H9 (cell line): Measurements from ENCODE around the gene FFAR3. TPM values are rescaled to one million over a fixed set of nuclear protein-coding genes. Genes with fewer than 3 reads are reported as not detected.
"Not testable (repeated sequence)": the region's sequence is repeated elsewhere in the genome, so short reads cannot be mapped to it uniquely, and the experiment has no call there.

ENCODE experiments used
- DNase-seq: peaks from one replicate; pipeline ENCODE4 v3.0.0-alpha.2; 2017
- H2AFZ ChIP-seq: one replicate; pipeline ENCODE4 v1.6.1; 2013; ENCODE audit warnings: mild to moderate bottlenecking, low read length, control low read depth, moderate library complexity
- H2AK5ac ChIP-seq: 2 replicates; pipeline ENCODE4 v1.6.1; 2013; ENCODE audit warnings: low read length, control low read depth, mixed read lengths; ENCODE audit not compliant: insufficient read length
- H2BK120ac ChIP-seq: one replicate; pipeline ENCODE4 v1.6.1; 2013; ENCODE audit warnings: low read depth, mild to moderate bottlenecking, low read length, control low read depth, inconsistent platforms; ENCODE audit not compliant: poor library complexity, severe bottlenecking
- H2BK12ac ChIP-seq: 2 replicates; pipeline ENCODE4 v1.6.1; 2013; ENCODE audit warnings: low read length, control low read depth, mixed read lengths, low read depth; ENCODE audit not compliant: insufficient read length
- H2BK15ac ChIP-seq: 2 replicates; pipeline ENCODE4 v1.6.1; 2013; ENCODE audit warnings: low read depth, low read length, control low read depth
- H2BK20ac ChIP-seq: one replicate; pipeline ENCODE4 v1.6.1; 2013; ENCODE audit warnings: low read depth, mild to moderate bottlenecking, low read length, control low read depth, inconsistent platforms; ENCODE audit not compliant: poor library complexity, severe bottlenecking
- H2BK5ac ChIP-seq: 2 replicates; pipeline ENCODE4 v1.6.1; 2013; ENCODE audit warnings: low read length, control low read depth, mixed read lengths; ENCODE audit not compliant: insufficient read length
- H3K14ac ChIP-seq: 2 replicates; pipeline ENCODE4 v1.6.1; 2013; ENCODE audit warnings: low read length, control low read depth; ENCODE audit not compliant: insufficient read depth
- H3K18ac ChIP-seq: 2 replicates; pipeline ENCODE4 v1.6.1; 2013; ENCODE audit warnings: low read depth, mild to moderate bottlenecking, mixed read lengths, low read length, control low read depth; ENCODE audit not compliant: insufficient read length
- H3K23ac ChIP-seq: 2 replicates; pipeline ENCODE4 v1.6.1; 2013; ENCODE audit warnings: low read length, control low read depth, mixed read lengths, low read depth; ENCODE audit not compliant: insufficient read length
- H3K23me2 ChIP-seq: 2 replicates; pipeline ENCODE4 v1.6.1; 2013; ENCODE audit warnings: low read depth, mild to moderate bottlenecking, mixed read lengths, low read length, control low read depth; ENCODE audit not compliant: insufficient read length, poor library complexity, severe bottlenecking
- H3K27ac ChIP-seq: 2 replicates; pipeline ENCODE4 v1.5.1; 2013; ENCODE audit warnings: low read length, control low read depth, mixed read lengths, low read depth; ENCODE audit not compliant: insufficient read length
- H3K27me3 ChIP-seq: 2 replicates; pipeline ENCODE4 v1.6.1; 2013; ENCODE audit warnings: low read length, control low read depth, inconsistent platforms; ENCODE audit not compliant: insufficient read depth
- H3K4ac ChIP-seq: 2 replicates; pipeline ENCODE4 v1.6.1; 2013; ENCODE audit warnings: low read depth, mild to moderate bottlenecking, control low read depth, inconsistent platforms, low read length, moderate library complexity
- H3K4me1 ChIP-seq: 2 replicates; pipeline ENCODE4 v1.6.1; 2013; ENCODE audit warnings: low read length, control low read depth, inconsistent platforms; ENCODE audit not compliant: insufficient read depth
- H3K4me2 ChIP-seq: 2 replicates; pipeline ENCODE4 v1.6.1; 2013; ENCODE audit warnings: low read length, control low read depth, mixed read lengths; ENCODE audit not compliant: insufficient read length, insufficient read depth
- H3K56ac ChIP-seq: 2 replicates; pipeline ENCODE4 v1.6.1; 2013; ENCODE audit warnings: low read depth, mild to moderate bottlenecking, mixed read lengths, low read length, control low read depth; ENCODE audit not compliant: insufficient read length
- H3K79me1 ChIP-seq: 2 replicates; pipeline ENCODE4 v1.6.1; 2013; ENCODE audit warnings: low read depth, mild to moderate bottlenecking, moderate library complexity, low read length, control low read depth, inconsistent platforms; ENCODE audit not compliant: insufficient read depth, poor library complexity, severe bottlenecking
- H3K79me2 ChIP-seq: 2 replicates; pipeline ENCODE4 v1.6.1; 2013; ENCODE audit warnings: low read length, control low read depth, inconsistent platforms; ENCODE audit not compliant: insufficient read depth
- H3K9ac ChIP-seq: 2 replicates; pipeline ENCODE4 v1.6.1; 2013; ENCODE audit warnings: low read length, control low read depth, mixed read lengths; ENCODE audit not compliant: insufficient read length; ENCODE audit errors: extremely low read depth
- H3K9me3 ChIP-seq: one replicate; pipeline ENCODE4 v1.6.1; 2013; ENCODE audit warnings: low read depth, low read length, inconsistent platforms; ENCODE audit not compliant: control insufficient read depth
- H3T11ph ChIP-seq: one replicate; pipeline ENCODE4 v1.6.1; 2013; ENCODE audit warnings: mild to moderate bottlenecking, low read length, control low read depth, inconsistent platforms
- H4K20me1 ChIP-seq: one replicate; pipeline ENCODE4 v1.6.1; 2013; ENCODE audit not compliant: control insufficient read depth, insufficient read length, insufficient read depth
- H4K5ac ChIP-seq: 2 replicates; pipeline ENCODE4 v1.6.1; 2013; ENCODE audit warnings: low read depth, mild to moderate bottlenecking, mixed read lengths, low read length, control low read depth; ENCODE audit not compliant: insufficient read length
- H4K8ac ChIP-seq: replicated peaks from 2 replicates; pipeline ENCODE4 v1.6.1; 2013; ENCODE audit warnings: low read length, control low read depth, mixed read lengths, low read depth; ENCODE audit not compliant: insufficient read length
- H4K91ac ChIP-seq: 2 replicates; pipeline ENCODE4 v1.6.1; 2013; ENCODE audit warnings: low read depth, mild to moderate bottlenecking, moderate library complexity, mixed read lengths, low read length, control low read depth; ENCODE audit not compliant: insufficient read length
- H3K27ac Mint-ChIP-seq, 3 experiments: 2 replicates in 2 of 3; 3 replicates in 1 of 3; pipeline ENCODE4 v1.8.0; 2020 to 2021; ENCODE audit warnings: mixed read lengths in 3 of 3, mild to moderate bottlenecking in 1 of 3, moderate library complexity in 1 of 3
- H3K27me3 Mint-ChIP-seq: 2 replicates; pipeline ENCODE4 v1.8.0; 2021; ENCODE audit warnings: low read depth, mild to moderate bottlenecking, moderate library complexity, mixed read lengths
- H3K36me3 Mint-ChIP-seq, 3 experiments: 2 replicates in 2 of 3; 3 replicates in 1 of 3; pipeline ENCODE4 v1.8.0; 2020 to 2021; ENCODE audit warnings: low read depth in 3 of 3, mixed read lengths in 3 of 3; ENCODE audit not compliant: insufficient read depth in 1 of 3
- H3K4me1 Mint-ChIP-seq, 2 experiments: 2 replicates each; pipeline ENCODE4 v1.8.0; 2020; ENCODE audit warnings: mixed read lengths in 2 of 2
- H3K4me3 Mint-ChIP-seq, 2 experiments: 2 replicates in 1 of 2; 3 replicates in 1 of 2; pipeline ENCODE4 v1.8.0; 2020 to 2021; ENCODE audit warnings: mild to moderate bottlenecking in 2 of 2, mixed read lengths in 2 of 2, moderate library complexity in 1 of 2
- H3K9me3 Mint-ChIP-seq, 2 experiments: 2 replicates in 1 of 2; 3 replicates in 1 of 2; pipeline ENCODE4 v1.8.0; 2020; ENCODE audit warnings: mild to moderate bottlenecking in 2 of 2, mixed read lengths in 2 of 2, moderate library complexity in 1 of 2
- WGBS: extraction: QIAGEN DNeasy Blood & Tissue Kit; methylation state at CpG from one replicate; pipeline ENCODE4 v1.1.7; 2013; ENCODE audit warnings: missing lambda C conversion rate, low lambda C conversion rate, mixed read lengths; ENCODE audit not compliant: insufficient read length; ENCODE audit errors: extremely low coverage; 5-methylcytosine and 5-hydroxymethylcytosine counted together
- total RNA-seq: library from RNA; stranded (reverse); gene quantifications from 2 replicates; pipeline ENCODE4 v1.2.1, GENCODE V29; 2021
- TF ChIP-seq, protein P1 (sequence below): fragments of 200-600 bp; sonication (generic); conservative IDR thresholded peaks from 3 replicates; pipeline ENCODE4 v1.8.0; 2021; ENCODE audit warnings: antibody characterized with exemption, mild to moderate bottlenecking

Gene FFAR3
- total RNA-seq, 1 experiment from 2014 or later = not detected

DNA sequence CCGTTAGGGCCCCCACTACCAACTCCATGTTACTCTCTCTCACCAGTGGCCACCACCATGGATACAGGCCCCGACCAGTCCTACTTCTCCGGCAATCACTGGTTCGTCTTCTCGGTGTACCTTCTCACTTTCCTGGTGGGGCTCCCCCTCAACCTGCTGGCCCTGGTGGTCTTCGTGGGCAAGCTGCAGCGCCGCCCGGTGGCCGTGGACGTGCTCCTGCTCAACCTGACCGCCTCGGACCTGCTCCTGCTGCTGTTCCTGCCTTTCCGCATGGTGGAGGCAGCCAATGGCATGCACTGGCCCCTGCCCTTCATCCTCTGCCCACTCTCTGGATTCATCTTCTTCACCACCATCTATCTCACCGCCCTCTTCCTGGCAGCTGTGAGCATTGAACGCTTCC, 574 bp downstream of the FFAR3 start:
- H3K23ac ChIP-seq, H2BK15ac ChIP-seq, H3K27ac ChIP-seq, DNase-seq, H4K20me1 ChIP-seq, H3K18ac ChIP-seq, H3K79me2 ChIP-seq, H3K27me3 Mint-ChIP-seq, H4K8ac ChIP-seq, H3K4me3 Mint-ChIP-seq, H3K79me1 ChIP-seq, H2BK20ac ChIP-seq, H3K56ac ChIP-seq, H3K4me2 ChIP-seq, H4K91ac ChIP-seq, H3K9me3 ChIP-seq, H3K4me1 ChIP-seq, H3K4me1 Mint-ChIP-seq, H2AFZ ChIP-seq, H2BK12ac ChIP-seq, H3K14ac ChIP-seq, H3T11ph ChIP-seq, H3K27ac Mint-ChIP-seq, H3K27me3 ChIP-seq, H3K9ac ChIP-seq, H3K23me2 ChIP-seq, H3K4ac ChIP-seq, H3K36me3 Mint-ChIP-seq, H2BK120ac ChIP-seq, H3K9me3 Mint-ChIP-seq, H2BK5ac ChIP-seq, H2AK5ac ChIP-seq, H4K5ac ChIP-seq: not testable (repeated sequence)
- TF ChIP-seq, protein P1, sequence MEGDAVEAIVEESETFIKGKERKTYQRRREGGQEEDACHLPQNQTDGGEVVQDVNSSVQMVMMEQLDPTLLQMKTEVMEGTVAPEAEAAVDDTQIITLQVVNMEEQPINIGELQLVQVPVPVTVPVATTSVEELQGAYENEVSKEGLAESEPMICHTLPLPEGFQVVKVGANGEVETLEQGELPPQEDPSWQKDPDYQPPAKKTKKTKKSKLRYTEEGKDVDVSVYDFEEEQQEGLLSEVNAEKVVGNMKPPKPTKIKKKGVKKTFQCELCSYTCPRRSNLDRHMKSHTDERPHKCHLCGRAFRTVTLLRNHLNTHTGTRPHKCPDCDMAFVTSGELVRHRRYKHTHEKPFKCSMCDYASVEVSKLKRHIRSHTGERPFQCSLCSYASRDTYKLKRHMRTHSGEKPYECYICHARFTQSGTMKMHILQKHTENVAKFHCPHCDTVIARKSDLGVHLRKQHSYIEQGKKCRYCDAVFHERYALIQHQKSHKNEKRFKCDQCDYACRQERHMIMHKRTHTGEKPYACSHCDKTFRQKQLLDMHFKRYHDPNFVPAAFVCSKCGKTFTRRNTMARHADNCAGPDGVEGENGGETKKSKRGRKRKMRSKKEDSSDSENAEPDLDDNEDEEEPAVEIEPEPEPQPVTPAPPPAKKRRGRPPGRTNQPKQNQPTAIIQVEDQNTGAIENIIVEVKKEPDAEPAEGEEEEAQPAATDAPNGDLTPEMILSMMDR = peak; percentile 41; the same call in 2 of the 3 replicates
- no CpG with 5 or more reads among the region's 16 CpGs for WGBS

DNA sequence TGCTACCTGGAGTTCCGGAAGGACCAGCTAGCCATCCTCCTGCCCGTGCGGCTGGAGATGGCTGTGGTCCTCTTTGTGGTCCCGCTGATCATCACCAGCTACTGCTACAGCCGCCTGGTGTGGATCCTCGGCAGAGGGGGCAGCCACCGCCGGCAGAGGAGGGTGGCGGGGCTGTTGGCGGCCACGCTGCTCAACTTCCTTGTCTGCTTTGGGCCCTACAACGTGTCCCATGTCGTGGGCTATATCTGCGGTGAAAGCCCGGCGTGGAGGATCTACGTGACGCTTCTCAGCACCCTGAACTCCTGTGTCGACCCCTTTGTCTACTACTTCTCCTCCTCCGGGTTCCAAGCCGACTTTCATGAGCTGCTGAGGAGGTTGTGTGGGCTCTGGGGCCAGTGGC, 1.1 kb downstream of the FFAR3 start:
- H2BK15ac ChIP-seq, H2BK5ac ChIP-seq, H3K23me2 ChIP-seq, H3K27ac ChIP-seq, H4K8ac ChIP-seq, H3K4me2 ChIP-seq, H3K4me1 ChIP-seq, H3K4me3 Mint-ChIP-seq, H2BK120ac ChIP-seq, H2AFZ ChIP-seq, H3K14ac ChIP-seq, H3K4ac ChIP-seq, H3K9ac ChIP-seq, H2AK5ac ChIP-seq, H3K56ac ChIP-seq, H3K27me3 Mint-ChIP-seq, H2BK20ac ChIP-seq, H2BK12ac ChIP-seq, H3K79me1 ChIP-seq, H3K4me1 Mint-ChIP-seq, H4K5ac ChIP-seq, H3K18ac ChIP-seq, H3K79me2 ChIP-seq, H3K9me3 ChIP-seq, H4K91ac ChIP-seq, H4K20me1 ChIP-seq, H3K23ac ChIP-seq, H3K9me3 Mint-ChIP-seq, H3K27ac Mint-ChIP-seq, DNase-seq, H3T11ph ChIP-seq, H3K27me3 ChIP-seq, H3K36me3 Mint-ChIP-seq: not testable (repeated sequence)
- no CpG with 5 or more reads among the region's 21 CpGs for WGBS
